K562 (cell line): ENCODE results near the gene USP20. TPM values are rescaled to one million over a fixed set of nuclear protein-coding genes. Genes with fewer than 3 reads are reported as not detected.

ENCODE experiments used
- ATAC-seq: fragments of 200-7000 bp; cut with Tn5 transposase; 3 replicates; pipeline ENCODE4 v1.9.1; 2020; ENCODE audit warnings: moderate library complexity
- BruUV-seq: library from RNA; stranded (reverse); fragments of 400-500 nt; replicated peaks from 2 replicates; lab custom pipeline; 2021; lab: Mats Ljungman, UMichigan
- CTCF ChIA-PET: fragments of 300-600 bp; formaldehyde crosslinking; extraction: SDS; loops from one replicate; lab custom pipeline; 2021; ENCODE audit warnings: low intra/inter-chr PET ratio; lab: Yijun Ruan, JAX
- POLR2A ChIA-PET: fragments of 300-600, 350-650 bp; sonication (Branson Sonifier 250); formaldehyde crosslinking; extraction: SDS; loops from one replicate; lab custom pipeline; 2021; ENCODE audit warnings: antibody characterized with exemption, inconsistent platforms; lab: Yijun Ruan, JAX
- DNase-seq, 4 experiments: peaks; one replicate each; pipeline versions ENCODE4 v3.0.0 to v3.0.0-alpha.2; 2011 to 2018; ENCODE audit warnings: low spot score in 3 of 4, mixed read lengths in 3 of 4; ENCODE audit errors: extremely low read depth in 1 of 4
- FAIRE-seq: peaks from 2 replicates; lab custom pipeline; 2011; peaks lifted over from hg19 to GRCh38; lab: Jason Lieb, UNC
- H2AFZ ChIP-seq: 2 replicates; pipeline ENCODE4 v1.6.0; 2011; ENCODE audit warnings: low read depth, low read length, control low read depth, inconsistent platforms
- H3K27ac ChIP-seq: fragments of 200-600 bp; 3 replicates; pipeline ENCODE4 v1.8.0; 2011; ENCODE audit warnings: low read depth, mild to moderate bottlenecking, control low read depth, inconsistent platforms, low read length, moderate library complexity, mixed read lengths; ENCODE audit errors: extremely low read depth
- H3K27me3 ChIP-seq, 2 experiments: fragments of 300-600 bp in 1 of 2; 2 replicates in 1 of 2; 3 replicates in 1 of 2; pipeline versions ENCODE4 v1.6.0 to v1.8.0; 2011; ENCODE audit warnings: inconsistent platforms in 2 of 2, low read length in 2 of 2, mild to moderate bottlenecking in 1 of 2, mixed read lengths in 1 of 2, moderate library complexity in 1 of 2; ENCODE audit not compliant: control insufficient read depth in 2 of 2, insufficient read depth in 2 of 2
- H3K36me3 ChIP-seq: fragments of 300-600 bp; 3 replicates; pipeline ENCODE4 v1.8.0; 2011; ENCODE audit warnings: mild to moderate bottlenecking, low read length, inconsistent platforms; ENCODE audit not compliant: control insufficient read depth, insufficient read depth
- H3K4me1 ChIP-seq, 2 experiments: fragments of 200-600 bp in 1 of 2; replicated peaks in 1 of 2; 2 replicates in 1 of 2; 3 replicates in 1 of 2; pipeline versions ENCODE4 v1.5.1 to v1.8.0; 2011; ENCODE audit warnings: inconsistent platforms in 2 of 2, low read length in 2 of 2, mild to moderate bottlenecking in 1 of 2, mixed read lengths in 1 of 2, moderate library complexity in 1 of 2; ENCODE audit not compliant: control insufficient read depth in 2 of 2, insufficient read depth in 2 of 2
- H3K4me2 ChIP-seq: 2 replicates; pipeline ENCODE4 v1.6.1; 2011; ENCODE audit warnings: low read length, control low read depth, inconsistent platforms, mixed read lengths; ENCODE audit not compliant: insufficient read depth
- H3K4me3 ChIP-seq: fragments of 200-600 bp; sonication (generic), shearing (Covaris generic); 2 replicates; pipeline ENCODE4 v1.5.1; 2016; ENCODE audit warnings: control low read depth, inconsistent platforms
- H3K79me2 ChIP-seq: fragments of 200-600 bp; 3 replicates; pipeline ENCODE4 v1.8.0; 2011; ENCODE audit warnings: low read length, inconsistent platforms; ENCODE audit not compliant: control insufficient read depth, insufficient read depth
- H3K9ac ChIP-seq, 2 experiments: 2 replicates each; pipeline versions ENCODE4 v1.6.0 to v1.6.1; 2011; ENCODE audit warnings: low read depth in 2 of 2, low read length in 2 of 2, control low read depth in 1 of 2, inconsistent platforms in 1 of 2, mild to moderate bottlenecking in 1 of 2, mixed read lengths in 1 of 2; ENCODE audit not compliant: insufficient read depth in 1 of 2
- H3K9me1 ChIP-seq: one replicate; pipeline ENCODE4 v1.6.0; 2011; ENCODE audit warnings: inconsistent platforms, mild to moderate bottlenecking, low read length, moderate library complexity; ENCODE audit not compliant: control insufficient read depth, insufficient read depth
- H3K9me3 ChIP-seq: replicated peaks from 2 replicates; pipeline ENCODE4 v1.5.1; 2011; ENCODE audit warnings: low read depth, low read length, inconsistent platforms; ENCODE audit not compliant: control insufficient read depth, insufficient read depth
- H4K20me1 ChIP-seq: replicated peaks from 2 replicates; pipeline ENCODE4 v1.6.1; 2011; ENCODE audit warnings: low read length, inconsistent platforms, mixed read lengths; ENCODE audit not compliant: control insufficient read depth, insufficient read depth
- FUS ChIP-seq: fragments of 200-400 bp; formaldehyde crosslinking; optimal IDR thresholded peaks from 2 replicates; pipeline ENCODE3; 2017; ENCODE audit warnings: low read depth, low read length
- L3MBTL2 ChIP-seq: fragments of 450-650 bp; IDR thresholded peaks from 2 replicates; pipeline ENCODE4 v1.6.1; 2016; ENCODE audit warnings: mild to moderate bottlenecking, moderate library complexity
- NELFE ChIP-seq: IDR thresholded peaks from 2 replicates; pipeline ENCODE4 v1.6.1; 2011; ENCODE audit warnings: mild to moderate bottlenecking; ENCODE audit not compliant: insufficient read depth, insufficient read length
- PPARD ChIP-seq: fragments of 250-450 bp; sonication (Bioruptor Pico); IDR thresholded peaks from 2 replicates; pipeline ENCODE4 v1.8.0; 2022; ENCODE audit warnings: inconsistent platforms, mild to moderate bottlenecking, moderate library complexity
- ZEB2 ChIP-seq: fragments of 450-650 bp; IDR thresholded peaks from 2 replicates; pipeline ENCODE4 v1.6.1; 2016
- ZNF121 ChIP-seq: sonication (generic); formaldehyde crosslinking; conservative IDR thresholded peaks from 2 replicates; pipeline ENCODE4 v1.8.0; 2022; ENCODE audit warnings: missing genetic modification reagents
- WGBS: fragments of 100-300 bp; shearing (Covaris generic); methylation state at CpG from one replicate; pipeline ENCODE4 v1.1.6; 2016; ENCODE audit warnings: low coverage, mixed read lengths; ENCODE audit not compliant: insufficient coverage; ENCODE audit errors: missing lambda C conversion rate; 5-methylcytosine and 5-hydroxymethylcytosine counted together
- in situ Hi-C: fragments of 300-500 bp; cut with MboI; formaldehyde crosslinking; loops from 4 replicates; pipeline ENCODE4 v1.15.0; 2018; ENCODE audit warnings: inconsistent platforms, mixed read lengths
- intact Hi-C: fragments of 100-400 bp; cut with micrococcal nuclease; formaldehyde crosslinking; loops from 2 replicates; pipeline ENCODE4 v1.14.2; 2022
- polyA plus RNA-seq, 8 experiments: library from polyadenylated mRNA; depleted of rRNA in 4 of 8; stranded (reverse) in 5 of 8; unstranded in 3 of 8; fragments of >200 nt; fragmentation: Nextera tagmentation in 2 of 8; fragmentation: Illumina TruSeq in 1 of 8; extraction: Ambion mirVana in 2 of 8; extraction: Trizol in 1 of 8; gene quantifications; 2 replicates each; pipeline versions ENCODE4 v1.2.1 to v1.2.3, GENCODE V29; 2011 to 2014; ENCODE audit warnings: inconsistent platforms in 1 of 8, missing spikeins in 1 of 8
- total RNA-seq, 7 experiments: library from RNA; depleted of rRNA in 6 of 7; stranded (reverse); fragments of >200 nt in 6 of 7; fragmentation: Illumina TruSeq in 2 of 7; extraction: Trizol in 2 of 7; gene quantifications; 2 replicates each; pipeline versions ENCODE4 v1.2.1 to v1.2.3, GENCODE V29; 2011 to 2021; ENCODE audit warnings: low replicate concordance in 1 of 7
- TF ChIP-seq, protein P1 (sequence below): fragments of 250-450 bp; sonication (Bioruptor Pico); IDR thresholded peaks from 2 replicates; pipeline ENCODE4 v1.8.0; 2021; ENCODE audit warnings: mild to moderate bottlenecking, moderate library complexity
- TF ChIP-seq, protein P2 (sequence below), 2 experiments: fragments of 450-650 bp; IDR thresholded peaks; 2 replicates each; pipeline ENCODE4 v1.6.1; 2016; ENCODE audit warnings: mild to moderate bottlenecking in 2 of 2, borderline replicate concordance in 1 of 2, low read depth in 1 of 2, moderate library complexity in 1 of 2
- TF ChIP-seq, protein P3 (sequence below), 3 experiments: fragments of 200-800 bp in 1 of 3; fragments of 250-450 bp in 1 of 3; fragments of 450-650 bp in 1 of 3; sonication (Bioruptor Pico) in 1 of 3; sonication (Bioruptor generic) in 1 of 3; formaldehyde crosslinking in 1 of 3; IDR thresholded peaks; 2 replicates each; pipeline versions ENCODE4 v1.6.1 to v1.8.0; 2016 to 2022; ENCODE audit warnings: mild to moderate bottlenecking in 2 of 3, missing genetic modification characterization in 2 of 3, missing compliant biosample characterization in 1 of 3, moderate library complexity in 1 of 3

USP20 gene
- total and polyA plus RNA-seq, 9 of the 15 experiments (the other 6 are each of a cell fraction or from before 2014, with no cell fraction given) = 1.9 to 136 (median 49.1) TPM

DNA sequence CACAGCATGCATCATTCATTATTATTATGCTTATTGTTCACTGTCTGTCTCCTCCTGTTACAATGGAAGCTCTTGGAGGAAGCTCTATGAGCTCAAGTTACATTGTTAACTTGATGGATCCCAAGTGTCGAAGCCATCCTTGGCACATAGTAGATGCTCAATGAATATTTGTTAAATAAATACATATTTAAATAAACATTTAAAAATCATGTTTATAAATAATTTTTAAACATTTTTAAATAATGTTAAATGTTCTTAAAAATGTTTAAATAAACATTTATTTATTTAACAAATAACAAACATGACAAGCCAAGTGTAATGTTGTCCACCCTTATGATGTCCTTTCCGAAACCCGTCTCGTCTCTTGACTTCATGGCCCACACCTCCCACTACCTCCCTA lies 69.5 kb downstream of the USP20 start:
- no peak for ATAC-seq
- FAIRE-seq = no peak
- H3K9me1 ChIP-seq = no peaks in the 10 kb centered on the region
- H3K4me2 ChIP-seq = no peak overlapping the region
- no peaks in the 10 kb centered on the region for H4K20me1 ChIP-seq
- in situ Hi-C loops (no loop called here), intact Hi-C loops (no loop called here)
- H3K79me2 ChIP-seq = no peaks in the 10 kb centered on the region
- H3K36me3 ChIP-seq = no peaks in the 10 kb centered on the region
- no peak overlapping the region for H3K9ac ChIP-seq
- no TSS peak for BruUV-seq
- CTCF ChIA-PET = no interaction called here
- no peaks in the 10 kb centered on the region for H3K27me3 ChIP-seq
- POLR2A ChIA-PET = interaction anchor here (1.1 kb wide), 1 partner anchor 10 kb away, joined by 3 read pairs; no protein-coding TSS in a partner anchor
- no peak overlapping the region for H2AFZ ChIP-seq
- no peak overlapping the region for H3K4me3 ChIP-seq
- H3K9me3 ChIP-seq = no peaks in the 10 kb centered on the region
- DNase-seq = no peak
- no peak overlapping the region for H3K27ac ChIP-seq
- 94% methylated on average over 4 of the region's 4 CpGs for WGBS
- H3K4me1 ChIP-seq = peaks cover 0 to 8% of the 10 kb centered on the region in 2 experiments; a peak in 2 of 5 replicates
- TF ChIP-seq PPARD (CRISPR knock-in tag) = no peak
- no peak for TF ChIP-seq L3MBTL2
- TF ChIP-seq, protein P1, sequence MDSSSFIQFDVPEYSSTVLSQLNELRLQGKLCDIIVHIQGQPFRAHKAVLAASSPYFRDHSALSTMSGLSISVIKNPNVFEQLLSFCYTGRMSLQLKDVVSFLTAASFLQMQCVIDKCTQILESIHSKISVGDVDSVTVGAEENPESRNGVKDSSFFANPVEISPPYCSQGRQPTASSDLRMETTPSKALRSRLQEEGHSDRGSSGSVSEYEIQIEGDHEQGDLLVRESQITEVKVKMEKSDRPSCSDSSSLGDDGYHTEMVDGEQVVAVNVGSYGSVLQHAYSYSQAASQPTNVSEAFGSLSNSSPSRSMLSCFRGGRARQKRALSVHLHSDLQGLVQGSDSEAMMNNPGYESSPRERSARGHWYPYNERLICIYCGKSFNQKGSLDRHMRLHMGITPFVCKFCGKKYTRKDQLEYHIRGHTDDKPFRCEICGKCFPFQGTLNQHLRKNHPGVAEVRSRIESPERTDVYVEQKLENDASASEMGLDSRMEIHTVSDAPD (CRISPR knock-in tag) = no peak
- TF ChIP-seq NELFE = no peak
- TF ChIP-seq, protein P2, sequence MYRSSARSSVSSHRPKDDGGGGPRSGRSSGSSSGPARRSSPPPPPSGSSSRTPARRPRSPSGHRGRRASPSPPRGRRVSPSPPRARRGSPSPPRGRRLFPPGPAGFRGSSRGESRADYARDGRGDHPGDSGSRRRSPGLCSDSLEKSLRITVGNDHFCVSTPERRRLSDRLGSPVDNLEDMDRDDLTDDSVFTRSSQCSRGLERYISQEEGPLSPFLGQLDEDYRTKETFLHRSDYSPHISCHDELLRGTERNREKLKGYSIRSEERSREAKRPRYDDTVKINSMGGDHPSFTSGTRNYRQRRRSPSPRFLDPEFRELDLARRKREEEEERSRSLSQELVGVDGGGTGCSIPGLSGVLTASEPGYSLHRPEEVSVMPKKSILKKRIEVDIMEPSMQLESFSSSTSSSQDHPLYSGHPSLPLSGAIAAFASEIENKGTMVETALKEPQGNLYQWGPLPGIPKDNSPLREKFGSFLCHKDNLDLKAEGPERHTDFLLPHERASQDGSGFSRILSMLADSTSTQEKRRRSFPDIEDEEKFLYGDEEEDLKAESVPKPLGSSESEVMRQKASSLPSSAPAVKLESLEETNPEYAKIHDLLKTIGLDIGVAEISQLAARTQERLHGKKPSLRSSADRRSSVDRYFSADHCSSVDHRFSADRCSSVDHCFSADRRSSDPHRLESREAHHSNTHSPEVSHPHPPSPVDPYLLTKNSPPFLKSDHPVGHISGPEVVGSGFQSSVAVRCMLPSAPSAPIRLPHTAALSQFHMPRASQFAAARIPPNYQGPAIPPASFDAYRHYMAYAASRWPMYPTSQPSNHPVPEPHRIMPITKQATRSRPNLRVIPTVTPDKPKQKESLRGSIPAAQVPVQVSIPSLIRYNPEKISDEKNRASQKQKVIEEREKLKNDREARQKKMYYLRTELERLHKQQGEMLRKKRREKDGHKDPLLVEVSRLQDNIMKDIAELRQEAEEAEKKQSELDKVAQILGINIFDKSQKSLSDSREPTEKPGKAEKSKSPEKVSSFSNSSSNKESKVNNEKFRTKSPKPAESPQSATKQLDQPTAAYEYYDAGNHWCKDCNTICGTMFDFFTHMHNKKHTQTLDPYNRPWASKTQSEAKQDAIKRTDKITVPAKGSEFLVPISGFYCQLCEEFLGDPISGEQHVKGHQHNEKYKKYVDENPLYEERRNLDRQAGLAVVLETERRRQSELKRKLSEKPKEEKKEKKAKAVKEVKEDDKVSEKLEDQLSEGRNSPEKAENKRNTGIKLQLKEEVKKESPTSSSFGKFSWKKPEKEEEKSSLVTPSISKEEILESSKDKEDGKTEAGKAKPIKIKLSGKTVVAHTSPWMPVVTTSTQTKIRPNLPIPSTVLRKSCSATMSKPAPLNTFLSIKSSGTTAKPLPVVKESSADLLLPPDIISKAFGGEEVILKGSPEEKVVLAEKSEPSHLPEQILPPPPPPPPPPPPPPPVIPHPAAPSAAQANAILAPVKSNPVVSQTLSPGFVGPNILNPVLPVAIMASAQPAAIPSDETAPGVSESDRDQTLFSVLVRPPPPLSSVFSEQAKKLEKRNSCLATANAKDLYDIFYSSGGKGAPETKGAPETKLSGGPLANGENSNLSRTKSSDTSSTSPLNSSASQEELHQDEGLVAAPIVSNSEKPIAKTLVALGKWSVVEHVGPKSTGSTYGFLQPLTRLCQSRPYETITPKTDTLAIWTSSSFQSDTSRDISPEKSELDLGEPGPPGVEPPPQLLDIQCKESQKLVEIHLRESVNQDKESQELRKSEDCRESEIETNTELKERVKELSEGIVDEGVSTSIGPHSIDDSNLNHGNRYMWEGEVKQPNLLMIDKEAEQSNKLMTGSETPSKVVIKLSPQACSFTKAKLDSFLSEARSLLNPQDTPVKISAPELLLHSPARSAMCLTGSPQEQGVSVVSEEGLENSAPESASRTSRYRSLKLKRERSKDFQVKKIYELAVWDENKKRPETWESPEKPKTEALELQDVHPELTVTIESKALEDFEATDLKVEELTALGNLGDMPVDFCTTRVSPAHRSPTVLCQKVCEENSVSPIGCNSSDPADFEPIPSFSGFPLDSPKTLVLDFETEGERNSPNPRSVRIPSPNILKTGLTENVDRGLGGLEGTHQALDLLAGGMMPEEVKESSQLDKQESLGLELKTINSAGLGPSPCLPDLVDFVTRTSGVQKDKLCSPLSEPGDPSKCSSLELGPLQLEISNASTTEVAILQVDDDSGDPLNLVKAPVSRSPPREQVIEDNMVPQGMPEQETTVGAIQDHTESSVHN (IDR thresholded peaks at IDR 0.05; ENCODE audit: borderline replicate concordance in 1 of 2, low read depth in 1 of 2) = no peak
- no peak for TF ChIP-seq FUS
- TF ChIP-seq, protein P3, sequence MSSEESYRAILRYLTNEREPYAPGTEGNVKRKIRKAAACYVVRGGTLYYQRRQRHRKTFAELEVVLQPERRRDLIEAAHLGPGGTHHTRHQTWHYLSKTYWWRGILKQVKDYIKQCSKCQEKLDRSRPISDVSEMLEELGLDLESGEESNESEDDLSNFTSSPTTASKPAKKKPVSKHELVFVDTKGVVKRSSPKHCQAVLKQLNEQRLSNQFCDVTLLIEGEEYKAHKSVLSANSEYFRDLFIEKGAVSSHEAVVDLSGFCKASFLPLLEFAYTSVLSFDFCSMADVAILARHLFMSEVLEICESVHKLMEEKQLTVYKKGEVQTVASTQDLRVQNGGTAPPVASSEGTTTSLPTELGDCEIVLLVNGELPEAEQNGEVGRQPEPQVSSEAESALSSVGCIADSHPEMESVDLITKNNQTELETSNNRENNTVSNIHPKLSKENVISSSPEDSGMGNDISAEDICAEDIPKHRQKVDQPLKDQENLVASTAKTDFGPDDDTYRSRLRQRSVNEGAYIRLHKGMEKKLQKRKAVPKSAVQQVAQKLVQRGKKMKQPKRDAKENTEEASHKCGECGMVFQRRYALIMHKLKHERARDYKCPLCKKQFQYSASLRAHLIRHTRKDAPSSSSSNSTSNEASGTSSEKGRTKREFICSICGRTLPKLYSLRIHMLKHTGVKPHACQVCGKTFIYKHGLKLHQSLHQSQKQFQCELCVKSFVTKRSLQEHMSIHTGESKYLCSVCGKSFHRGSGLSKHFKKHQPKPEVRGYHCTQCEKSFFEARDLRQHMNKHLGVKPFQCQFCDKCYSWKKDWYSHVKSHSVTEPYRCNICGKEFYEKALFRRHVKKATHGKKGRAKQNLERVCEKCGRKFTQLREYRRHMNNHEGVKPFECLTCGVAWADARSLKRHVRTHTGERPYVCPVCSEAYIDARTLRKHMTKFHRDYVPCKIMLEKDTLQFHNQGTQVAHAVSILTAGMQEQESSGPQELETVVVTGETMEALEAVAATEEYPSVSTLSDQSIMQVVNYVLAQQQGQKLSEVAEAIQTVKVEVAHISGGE (CRISPR knock-in tag; IDR thresholded peaks at IDR 0.05) = no peak
- no peak for TF ChIP-seq ZNF121
- TF ChIP-seq ZEB2 = no peak
